ENCODE measurements around the gene SERGEF. TPM values are rescaled to one million over a fixed set of nuclear protein-coding genes. Genes with fewer than 3 reads are reported as not detected.

Gene SERGEF
- total RNA-seq, 1 experiment from 2014 or later = 31.4 TPM

DNA sequence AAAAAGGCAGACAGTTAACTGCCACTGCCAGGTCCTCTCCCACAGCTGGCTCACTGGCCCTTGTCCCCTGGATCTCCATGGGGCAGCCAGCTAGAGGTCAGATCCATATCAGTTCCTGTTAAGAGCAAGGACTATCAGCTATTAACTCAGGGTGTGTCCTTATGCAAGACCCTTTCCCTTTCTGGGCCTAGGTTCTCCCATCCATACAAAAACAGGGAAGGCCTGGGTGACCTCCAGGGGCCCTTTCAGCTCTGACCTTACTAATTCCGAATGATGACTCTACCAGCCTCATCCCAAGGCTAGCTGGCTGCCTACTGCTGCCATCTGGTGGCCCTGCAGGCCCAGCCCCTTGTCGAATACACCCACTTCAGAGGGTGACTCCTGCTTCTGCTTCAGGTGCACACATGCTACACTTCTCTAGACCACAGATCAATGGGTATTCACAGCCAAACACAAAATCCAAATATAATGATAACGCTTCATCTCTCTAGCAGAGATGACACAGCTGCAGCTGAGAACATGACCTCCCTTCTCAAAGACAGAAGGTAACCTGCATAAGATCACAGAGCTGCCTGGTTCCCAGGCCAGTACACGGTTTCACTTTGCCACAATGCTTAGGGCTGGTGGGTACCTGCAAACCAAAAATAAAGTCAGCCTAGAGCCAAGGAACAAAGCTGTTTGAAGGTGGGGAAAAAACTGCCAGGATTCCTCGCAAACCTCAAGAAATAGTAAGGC lies 34.1 kb downstream of the SERGEF start:
- no CpG with 5 or more reads among the region's 5 CpGs for WGBS (ENCODE audit: extremely low coverage, insufficient read length, low lambda C conversion rate)
- H2AFZ ChIP-seq (ENCODE audit: low read length) = no peak overlapping the region
- H3K27ac Mint-ChIP-seq = no peak overlapping the region
- DNase-seq = peak; percentile 75
- no peak overlapping the region for H3K18ac ChIP-seq (ENCODE audit: insufficient read length, low read depth, low read length)
- H3K4me1 ChIP-seq (ENCODE audit: insufficient read depth, low read length) = no peaks in the 10 kb centered on the region
- H3K23me2 ChIP-seq (ENCODE audit: insufficient read length, low read depth, low read length, poor library complexity, severe bottlenecking) = no peaks in the 10 kb centered on the region
- no peaks in the 10 kb centered on the region for H3K27me3 ChIP-seq (ENCODE audit: insufficient read depth, low read length)
- no peaks in the 10 kb centered on the region for H3K9me3 ChIP-seq (ENCODE audit: control insufficient read depth, low read depth, low read length)
- H3K23ac ChIP-seq (ENCODE audit: insufficient read length, low read depth, low read length) = no peak overlapping the region
- TF ChIP-seq, protein P1, sequence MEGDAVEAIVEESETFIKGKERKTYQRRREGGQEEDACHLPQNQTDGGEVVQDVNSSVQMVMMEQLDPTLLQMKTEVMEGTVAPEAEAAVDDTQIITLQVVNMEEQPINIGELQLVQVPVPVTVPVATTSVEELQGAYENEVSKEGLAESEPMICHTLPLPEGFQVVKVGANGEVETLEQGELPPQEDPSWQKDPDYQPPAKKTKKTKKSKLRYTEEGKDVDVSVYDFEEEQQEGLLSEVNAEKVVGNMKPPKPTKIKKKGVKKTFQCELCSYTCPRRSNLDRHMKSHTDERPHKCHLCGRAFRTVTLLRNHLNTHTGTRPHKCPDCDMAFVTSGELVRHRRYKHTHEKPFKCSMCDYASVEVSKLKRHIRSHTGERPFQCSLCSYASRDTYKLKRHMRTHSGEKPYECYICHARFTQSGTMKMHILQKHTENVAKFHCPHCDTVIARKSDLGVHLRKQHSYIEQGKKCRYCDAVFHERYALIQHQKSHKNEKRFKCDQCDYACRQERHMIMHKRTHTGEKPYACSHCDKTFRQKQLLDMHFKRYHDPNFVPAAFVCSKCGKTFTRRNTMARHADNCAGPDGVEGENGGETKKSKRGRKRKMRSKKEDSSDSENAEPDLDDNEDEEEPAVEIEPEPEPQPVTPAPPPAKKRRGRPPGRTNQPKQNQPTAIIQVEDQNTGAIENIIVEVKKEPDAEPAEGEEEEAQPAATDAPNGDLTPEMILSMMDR (conservative IDR thresholded peaks at IDR 0.05) = peak; percentile 83
- H3K27me3 Mint-ChIP-seq (ENCODE audit: low read depth) = no peaks in the 10 kb centered on the region
- no peaks in the 10 kb centered on the region for H3K9me3 Mint-ChIP-seq
- H4K91ac ChIP-seq (ENCODE audit: insufficient read length, low read depth, low read length) = no peak overlapping the region
- no peak overlapping the region for H2BK5ac ChIP-seq (ENCODE audit: insufficient read length, low read length)
- no peaks in the 10 kb centered on the region for H3K79me2 ChIP-seq (ENCODE audit: insufficient read depth, low read length)
- H3T11ph ChIP-seq (ENCODE audit: low read length) = no peak overlapping the region
- H2BK12ac ChIP-seq (ENCODE audit: insufficient read length, low read depth, low read length) = no peak overlapping the region
- no peak overlapping the region for H2BK15ac ChIP-seq (ENCODE audit: low read depth, low read length)
- no peak overlapping the region for H4K5ac ChIP-seq (ENCODE audit: insufficient read length, low read depth, low read length)
- no peak overlapping the region for H3K9ac ChIP-seq (ENCODE audit: extremely low read depth, insufficient read length, low read length)
- no peak overlapping the region for H3K14ac ChIP-seq (ENCODE audit: insufficient read depth, low read length)
- H4K8ac ChIP-seq (replicated peaks; ENCODE audit: insufficient read length, low read depth, low read length) = no peak overlapping the region
- no peaks in the 10 kb centered on the region for H4K20me1 ChIP-seq (ENCODE audit: control insufficient read depth, insufficient read depth, insufficient read length)
- H3K4ac ChIP-seq (ENCODE audit: low read depth, low read length) = no peak overlapping the region
- H3K4me3 Mint-ChIP-seq = no peak overlapping the region; a peak in 1 of 5 replicates
- no peak overlapping the region for H3K56ac ChIP-seq (ENCODE audit: insufficient read length, low read depth, low read length)
- peaks cover 0 to 7% (median 0%) of the 10 kb centered on the region in 3 experiments; a peak in 2 of 7 replicates for H3K36me3 Mint-ChIP-seq (ENCODE audit: insufficient read depth in 1 of 3, low read depth in 3 of 3)
- H3K4me2 ChIP-seq (ENCODE audit: insufficient read depth, insufficient read length, low read length) = no peak overlapping the region
- H3K79me1 ChIP-seq (ENCODE audit: insufficient read depth, low read depth, low read length, poor library complexity, severe bottlenecking) = no peaks in the 10 kb centered on the region
- H2BK20ac ChIP-seq (ENCODE audit: low read depth, low read length, poor library complexity, severe bottlenecking) = no peak overlapping the region
- no peak overlapping the region for H3K27ac ChIP-seq (ENCODE audit: insufficient read length, low read depth, low read length)
- H2AK5ac ChIP-seq (ENCODE audit: insufficient read length, low read length) = no peak overlapping the region
- no peak overlapping the region for H2BK120ac ChIP-seq (ENCODE audit: low read depth, low read length, poor library complexity, severe bottlenecking)
- H3K4me1 Mint-ChIP-seq = peaks cover 0 to 5% of the 10 kb centered on the region in 2 experiments; a peak in 1 of 4 replicates
